Raji (cell line): Measurements from ENCODE around the gene GOLGA7B.

Experiments
- POLR2A ChIP-seq: IDR thresholded peaks from 2 replicates; pipeline ENCODE4 v1.6.1; 2011; ENCODE audit warnings: low read depth, low read length, control low read depth; ENCODE audit not compliant: insufficient read depth

Gene GOLGA7B

DNA sequence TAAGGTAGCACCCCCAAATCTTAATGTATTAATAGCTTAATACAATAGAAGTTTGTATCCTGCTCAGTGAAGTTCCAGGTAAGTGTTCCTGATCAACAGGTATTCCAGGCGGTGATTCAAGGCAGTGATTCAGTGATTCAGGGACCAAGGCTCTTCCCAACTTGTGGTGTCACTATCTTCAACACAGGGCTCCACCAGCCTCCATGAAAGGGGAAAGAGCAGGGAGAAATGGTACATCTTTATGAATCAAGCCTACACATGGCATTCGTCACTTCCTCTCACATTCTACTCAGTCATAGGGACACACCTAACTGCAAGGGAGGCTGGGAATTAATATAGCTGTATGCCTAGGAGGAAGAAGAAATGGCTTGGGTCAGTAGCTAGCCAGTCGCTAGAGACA is 5.1 kb downstream of the GOLGA7B start:
- no peak for TF ChIP-seq POLR2A

DNA sequence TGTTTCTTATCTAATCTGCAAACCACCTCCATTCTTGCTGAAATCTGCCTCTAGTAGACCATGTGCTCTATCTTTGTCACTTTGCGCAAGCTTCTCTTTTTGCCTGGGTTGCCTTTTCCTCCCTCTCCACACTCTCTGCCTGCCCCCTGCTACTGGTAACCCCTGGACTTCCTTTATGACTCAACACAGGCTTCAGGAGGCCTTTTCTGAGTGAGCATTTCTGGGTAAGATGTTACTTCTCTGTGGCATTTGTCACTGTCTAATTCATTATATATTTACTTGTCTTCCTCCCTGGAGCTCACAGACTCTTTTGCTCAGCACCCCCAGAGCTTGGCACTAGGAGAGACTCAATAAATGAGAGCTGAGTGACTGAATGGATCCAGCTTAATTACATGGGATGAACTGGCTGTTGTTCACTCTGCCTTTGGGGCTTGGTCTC is 8.4 kb downstream of the GOLGA7B start:
- TF ChIP-seq POLR2A: no peak

DNA sequence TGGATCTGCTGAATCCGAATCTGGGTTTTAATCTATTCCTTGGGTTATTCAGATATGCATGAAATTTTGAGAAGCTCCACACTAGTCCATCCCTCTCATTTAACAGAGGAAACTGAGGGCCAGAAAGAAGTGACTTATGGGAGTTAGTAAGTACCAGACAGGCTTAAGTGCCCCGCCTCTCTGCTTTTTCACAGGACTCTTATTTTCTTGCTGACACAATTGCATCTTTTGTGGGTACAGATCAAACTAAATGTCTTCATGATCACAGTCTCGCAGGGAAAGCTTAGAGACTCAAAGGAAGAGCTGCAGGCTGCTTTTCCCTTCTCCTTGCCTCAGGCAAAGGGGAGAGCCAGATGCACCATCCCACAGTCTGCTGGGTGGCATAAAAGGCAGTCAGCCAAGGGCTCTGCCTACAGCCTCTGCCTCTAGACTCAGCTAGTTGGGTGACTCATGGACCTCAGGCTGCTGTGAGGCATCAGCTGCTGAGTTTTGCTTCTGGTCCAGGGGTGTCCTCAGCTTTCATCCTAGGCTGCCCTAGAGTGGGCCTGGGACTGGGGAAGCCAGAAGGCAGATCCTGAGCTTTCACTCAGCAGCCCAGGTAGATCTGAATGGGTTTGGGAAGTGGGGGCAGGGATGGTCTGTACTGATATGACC is 11.6 kb downstream of the GOLGA7B start:
- no peak for TF ChIP-seq POLR2A

GRCh38 chr10:97861924-97862323 is 12.3 kb downstream of the GOLGA7B start:
- no peak for TF ChIP-seq POLR2A

- TF ChIP-seq POLR2A: no peak
These were observed 14.2 kb downstream of the GOLGA7B start for GRCh38 chr10:97863808-97864207.

DNA sequence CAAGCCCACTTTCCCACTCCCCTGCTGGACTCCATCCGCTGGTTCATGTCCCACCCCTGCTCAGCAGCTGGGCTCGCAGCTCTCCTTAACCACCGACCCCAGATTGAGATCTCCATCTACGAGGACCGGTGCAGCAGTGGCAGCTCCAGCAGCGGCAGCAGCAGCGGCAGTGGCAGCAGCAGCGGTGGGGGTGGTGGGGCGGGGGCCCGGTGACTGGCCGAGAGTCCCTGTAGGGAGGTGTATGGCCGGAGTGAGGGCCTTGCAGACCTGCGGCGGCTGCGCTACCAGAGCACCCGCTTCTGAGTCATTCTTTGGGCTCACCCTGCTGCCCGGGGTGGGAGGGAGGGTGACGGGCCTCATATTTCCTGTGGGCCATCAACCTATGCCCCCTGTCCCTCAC is 15.8 kb downstream of the GOLGA7B start:
- no peak for TF ChIP-seq POLR2A

DNA sequence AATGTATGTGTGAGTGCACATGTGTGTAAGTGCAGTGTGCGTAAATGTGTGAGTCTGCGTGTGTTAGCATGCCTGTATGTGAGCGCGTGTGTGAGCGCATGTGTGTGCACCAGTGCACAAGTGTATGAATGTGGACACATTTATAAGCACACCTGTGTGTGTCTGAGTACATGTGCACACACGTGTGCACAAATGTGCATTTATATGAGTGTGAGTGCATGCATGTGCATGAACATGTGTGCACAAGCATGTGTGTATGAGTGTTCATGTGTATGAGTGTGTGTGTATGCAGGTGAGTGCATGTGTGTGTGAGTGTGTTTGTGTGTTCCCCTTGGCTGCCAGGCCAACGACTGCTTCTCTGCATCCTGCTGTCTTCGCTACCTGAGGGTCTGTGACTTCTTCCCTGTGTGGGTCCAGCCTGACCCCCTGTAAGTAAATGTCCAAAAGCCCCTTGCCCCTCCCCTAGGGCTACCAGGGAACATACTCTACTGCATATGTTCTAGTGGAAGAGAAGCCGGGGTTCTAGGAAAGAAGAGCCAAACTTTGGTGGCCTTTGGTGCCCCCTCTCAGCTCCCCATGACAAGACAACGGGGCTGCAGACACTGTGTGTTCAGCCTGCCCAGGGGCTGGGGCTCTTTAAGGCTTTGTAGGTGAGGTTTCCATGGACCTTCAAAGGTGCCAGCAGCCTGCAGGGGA is 17.0 kb downstream of the GOLGA7B start:
- no peak for TF ChIP-seq POLR2A

DNA sequence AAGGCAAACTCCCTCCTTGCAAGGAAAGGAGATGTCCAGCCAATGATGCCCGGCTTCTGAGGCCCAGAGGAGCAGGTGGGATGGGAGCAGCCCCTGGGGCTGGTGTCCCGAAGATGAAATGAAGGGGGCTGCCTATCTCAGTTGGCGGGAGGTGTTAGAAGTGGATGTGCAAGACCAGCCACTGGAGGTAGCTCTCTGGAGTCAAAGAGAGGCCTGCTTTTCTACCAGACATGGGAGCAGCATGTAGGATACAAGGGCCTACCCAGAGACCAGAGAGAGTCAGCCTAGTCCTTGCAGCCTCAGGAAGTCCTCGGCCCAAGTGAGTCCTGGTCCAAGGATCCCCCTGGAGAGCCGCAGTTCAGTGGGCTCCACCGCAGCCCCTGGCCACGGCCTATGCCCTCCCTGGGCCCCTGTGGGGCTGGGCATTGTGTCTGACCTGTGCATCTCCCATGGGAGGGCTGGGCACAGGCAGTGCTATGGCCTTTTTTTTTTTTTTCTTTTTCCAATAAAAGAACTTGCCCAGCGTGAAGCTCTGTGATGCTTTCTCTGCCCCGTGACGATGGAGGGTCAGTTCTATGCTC is 17.7 kb downstream of the GOLGA7B start:
- no peak for TF ChIP-seq POLR2A

GRCh38 chr10:97868134-97868685 is 18.6 kb downstream of the GOLGA7B start:
- no peak for TF ChIP-seq POLR2A

DNA sequence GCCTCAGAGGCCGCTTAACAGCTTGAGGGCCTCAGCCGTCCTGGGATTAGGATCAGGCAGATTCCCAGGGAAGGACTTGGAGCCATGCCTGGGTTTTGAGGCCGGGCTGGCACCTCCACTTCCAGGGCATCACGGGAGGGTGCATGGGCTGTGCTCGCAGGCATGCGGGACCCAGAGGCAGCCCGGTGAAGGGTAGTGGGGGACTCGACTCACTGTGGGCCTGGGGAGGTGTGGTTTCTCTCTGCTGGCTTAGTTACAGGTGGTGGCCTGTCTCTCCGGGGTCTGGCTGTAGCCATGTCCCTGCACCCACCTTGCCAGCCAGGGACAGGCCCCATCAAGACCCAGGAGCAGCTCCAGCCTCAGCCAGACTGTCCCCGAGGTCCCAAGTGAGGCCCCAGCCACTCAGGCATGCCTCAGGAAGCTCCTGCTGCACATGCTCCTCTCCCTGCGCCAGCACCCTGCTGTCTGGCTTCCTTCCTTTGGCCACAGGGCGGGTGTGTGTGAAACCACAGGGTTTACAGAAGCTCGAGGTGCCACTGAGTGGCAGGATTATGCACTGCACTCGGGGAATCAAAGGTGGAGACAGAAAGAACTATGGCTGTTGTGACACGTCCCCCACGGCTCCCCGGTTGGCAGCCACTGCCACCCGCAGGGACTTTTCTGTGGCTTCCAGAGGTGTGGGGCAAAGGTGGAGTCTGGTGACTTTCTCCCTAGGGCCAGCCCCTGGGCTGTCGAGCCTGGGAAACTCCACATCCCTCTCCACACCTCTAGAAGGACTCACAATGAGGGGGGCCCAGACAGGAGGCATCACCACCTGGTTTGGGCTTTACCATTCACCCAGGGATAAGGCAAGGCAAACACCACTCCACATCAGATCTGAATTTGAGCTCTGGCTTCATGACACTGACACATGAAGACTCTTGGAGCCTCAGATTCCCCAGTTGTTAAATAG is 19.7 kb downstream of the GOLGA7B start:
- no peak for TF ChIP-seq POLR2A

DNA sequence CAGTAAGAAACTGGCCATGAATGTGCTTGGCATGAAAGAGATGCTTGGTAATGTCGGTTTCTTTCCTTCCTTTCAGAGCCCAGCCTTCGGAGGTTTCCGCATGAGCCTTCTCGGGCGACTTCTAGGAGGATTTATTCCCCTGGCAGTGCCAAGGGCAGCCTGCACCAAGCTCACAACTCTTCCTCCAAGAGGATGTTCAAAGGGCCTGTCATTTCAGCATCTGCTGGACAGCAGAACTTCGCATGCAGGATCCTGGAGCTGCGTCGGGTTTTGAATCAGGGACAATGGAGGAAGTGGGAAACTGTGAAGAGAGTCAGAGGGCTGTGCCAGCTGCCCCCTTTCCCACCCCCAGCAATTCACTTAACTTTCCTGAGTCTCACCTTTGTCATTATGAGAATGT is 21.3 kb downstream of the GOLGA7B start:
- no peak for TF ChIP-seq POLR2A

DNA sequence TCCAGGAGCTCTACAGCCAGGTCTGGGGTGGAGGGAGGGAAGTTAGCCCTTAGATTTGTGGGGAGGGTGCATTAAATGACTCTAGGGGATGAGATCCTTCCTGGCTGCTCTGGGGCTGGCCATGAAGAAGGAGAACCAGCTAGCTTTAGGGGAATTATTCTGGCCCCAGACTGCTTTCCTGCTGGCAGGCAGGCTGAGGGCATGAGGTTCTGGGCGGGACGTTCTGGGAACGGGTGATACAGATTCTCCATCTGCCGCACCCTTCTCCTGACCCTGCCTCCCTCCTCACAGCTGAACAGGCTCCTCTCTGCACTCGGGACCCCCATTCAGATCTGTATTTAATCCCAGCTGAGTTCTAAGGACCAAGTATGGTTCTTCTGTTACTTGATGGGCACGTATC is 23.9 kb downstream of the GOLGA7B start:
- TF ChIP-seq POLR2A: no peak

DNA sequence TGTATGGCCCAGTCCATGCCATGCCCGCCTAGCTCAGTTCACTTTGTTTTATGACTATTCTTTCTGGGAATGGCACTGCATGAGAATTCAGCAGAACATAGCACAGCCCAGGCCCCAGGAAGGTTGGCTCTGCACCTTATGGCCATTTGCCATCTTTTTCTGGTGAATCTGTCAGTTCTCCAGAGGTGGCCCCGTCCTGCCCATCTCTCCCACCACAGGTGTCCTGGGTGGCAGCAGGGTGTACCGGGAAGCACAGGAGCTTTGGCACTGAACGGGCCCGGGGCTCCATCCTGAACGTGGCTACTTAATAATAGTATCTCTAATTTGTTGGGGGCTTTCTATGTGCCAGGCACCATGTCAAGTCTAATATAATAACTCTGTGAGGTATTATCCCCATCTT is 24.7 kb downstream of the GOLGA7B start:
- TF ChIP-seq POLR2A: no peak

DNA sequence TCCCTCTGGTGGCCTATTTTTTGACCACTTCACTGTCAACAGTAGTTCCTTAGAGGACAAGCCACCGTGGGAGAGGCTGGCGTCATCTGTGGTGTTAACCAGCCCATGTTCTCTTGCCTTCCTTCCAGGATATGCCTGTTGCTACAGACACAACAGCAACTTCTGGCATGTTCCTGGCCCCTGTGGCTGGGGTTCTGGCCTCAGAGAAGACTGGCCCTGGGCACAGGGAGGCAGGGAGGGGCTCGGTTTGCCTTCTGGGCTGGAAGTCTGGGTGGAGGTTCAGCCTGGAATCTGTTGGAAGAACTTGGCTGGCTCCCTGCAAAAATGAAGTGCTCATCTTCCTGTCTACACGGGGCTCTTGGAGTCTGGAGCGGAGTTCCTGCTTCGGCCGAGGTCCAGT is 25.7 kb downstream of the GOLGA7B start:
- no peak for TF ChIP-seq POLR2A

GRCh38 chr10:97876402-97876801 is 26.8 kb downstream of the GOLGA7B start:
- TF ChIP-seq POLR2A: no peak
